Stimulated activated CD4-positive, alpha-beta T cell treated with anti-CD3 and anti-CD28 coated beads, Interleukin-2, amount 100 ng/mL, for 4 hours (primary cell): ENCODE measurements around the gene KLF6.
A peak's percentile ranks its signal among the peaks of the same experiment; 100 is the strongest.

ENCODE experiments used
- DNase-seq: peaks from one replicate; pipeline ENCODE4 v3.0.0-alpha.2; 2020; ENCODE audit warnings: low read depth

The KLF6 gene

DNA sequence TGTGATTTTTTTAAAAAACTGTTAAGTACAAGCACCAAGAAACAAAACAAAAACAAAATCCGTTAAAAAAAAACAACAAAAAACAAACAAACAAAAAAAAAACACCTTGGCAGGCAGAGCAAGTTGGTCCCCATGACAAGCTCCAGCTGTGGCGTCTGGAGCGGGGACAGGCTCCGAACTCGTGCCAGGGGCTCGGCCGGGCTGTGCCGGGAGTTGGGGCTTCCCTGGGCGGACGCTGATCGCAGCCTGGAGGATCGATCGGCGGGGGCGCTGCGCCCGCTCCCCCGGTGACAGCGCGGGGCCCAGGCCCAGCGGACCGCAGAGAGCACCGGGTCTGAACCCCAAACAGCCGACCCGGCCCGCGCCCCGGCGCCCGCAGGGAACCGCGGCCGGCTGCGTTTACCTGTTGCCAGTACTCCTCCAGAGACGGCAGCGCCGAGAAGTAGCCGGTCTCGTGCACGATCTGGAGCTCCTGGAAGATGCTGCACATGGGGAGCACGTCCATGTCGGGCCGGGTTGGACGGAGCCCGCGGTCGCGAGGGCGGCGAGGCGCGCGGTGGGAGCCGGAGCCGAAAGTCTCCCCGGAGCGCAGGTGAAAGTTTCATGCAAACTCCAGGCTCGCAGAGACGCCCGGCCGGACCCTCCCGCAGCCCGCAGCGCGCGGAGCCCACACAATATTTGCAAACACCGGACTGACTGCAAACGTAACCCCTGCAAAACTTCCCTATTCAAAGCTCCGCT is at the start of gene KLF6:
Gene KLF6, minus strand, starts transcription at position 700 of the 741 bp plus-strand sequence. Its CDS starts 195 bp downstream, at position 505.
- DNase-seq, result no peak

DNA sequence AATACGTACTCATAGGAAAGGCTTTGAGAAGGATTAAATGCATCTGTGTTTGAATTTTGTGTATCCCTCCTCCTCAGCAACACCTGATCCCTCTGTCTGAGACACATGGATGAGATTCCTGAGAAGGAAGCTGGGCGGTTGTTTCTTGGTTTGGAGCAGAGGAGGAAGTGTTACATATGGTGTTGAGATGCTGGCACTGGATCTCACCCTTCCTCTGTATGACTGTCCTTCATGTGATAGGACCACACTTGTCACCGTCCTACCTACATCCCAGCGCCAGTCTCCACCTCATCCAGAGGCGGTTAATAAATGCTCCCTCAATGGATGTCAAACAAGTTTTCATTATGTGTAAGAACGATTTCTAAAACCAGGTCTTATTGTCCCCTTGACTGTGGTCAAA is 49.4 kb upstream of the KLF6 start:
- no peak for DNase-seq

GRCh38 chr10:3833046-3833445 is 48.0 kb upstream of the KLF6 start:
- no peak for DNase-seq

DNA sequence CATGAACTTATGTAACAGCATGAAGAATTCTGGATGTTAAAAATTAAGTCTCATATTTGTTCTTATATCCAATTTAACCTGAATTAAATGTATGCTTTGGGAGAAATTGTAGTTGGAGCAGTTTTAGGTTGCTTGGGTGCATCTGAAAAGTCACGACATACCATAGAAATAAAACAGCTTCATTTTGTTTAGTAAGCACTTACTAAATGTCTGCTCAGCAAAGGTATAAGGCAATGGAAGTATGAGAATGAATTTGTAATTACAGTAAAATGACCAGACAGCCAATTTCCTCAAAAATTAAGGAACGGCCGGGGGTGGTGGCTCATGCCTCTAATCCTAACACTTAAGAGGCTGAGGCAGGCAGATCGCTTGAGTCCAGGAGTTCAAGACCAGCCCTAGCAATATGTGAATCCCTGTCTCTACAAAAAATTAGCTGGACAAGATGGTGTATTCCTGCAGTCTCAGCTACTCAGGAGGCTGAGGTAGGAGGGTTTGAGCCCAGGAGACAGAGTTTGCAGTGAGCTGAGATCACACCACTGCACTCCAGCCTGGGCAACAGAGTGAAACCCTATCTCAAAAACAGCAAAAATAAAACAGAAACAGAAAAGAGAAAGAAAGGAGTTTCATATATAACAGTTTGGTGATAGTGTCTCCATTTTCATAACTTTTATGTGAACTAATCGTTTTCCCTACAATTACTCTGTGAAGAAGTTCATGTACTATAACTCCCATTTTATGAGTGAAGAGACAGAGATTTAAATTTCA is 47.2 kb upstream of the KLF6 start:
- no peak for DNase-seq

DNA sequence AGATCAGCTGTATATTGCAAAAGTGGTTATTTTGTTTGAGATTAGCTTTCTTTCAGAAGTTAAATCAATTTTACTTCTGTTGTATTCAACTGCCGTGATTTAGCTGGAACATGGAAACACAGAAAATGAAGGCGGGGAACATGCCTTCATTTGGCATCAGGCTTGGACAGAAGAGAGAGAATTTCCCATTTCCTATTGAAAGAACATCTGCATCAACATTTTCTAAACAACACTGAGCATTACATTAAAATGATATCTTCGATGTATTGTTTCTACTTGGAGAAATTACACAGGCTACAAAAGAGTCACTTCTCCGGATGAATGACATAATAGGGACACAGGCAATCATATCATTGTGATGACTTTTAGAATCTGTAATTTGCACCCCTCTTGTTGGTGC is 46.6 kb upstream of the KLF6 start:
- no peak for DNase-seq

DNA sequence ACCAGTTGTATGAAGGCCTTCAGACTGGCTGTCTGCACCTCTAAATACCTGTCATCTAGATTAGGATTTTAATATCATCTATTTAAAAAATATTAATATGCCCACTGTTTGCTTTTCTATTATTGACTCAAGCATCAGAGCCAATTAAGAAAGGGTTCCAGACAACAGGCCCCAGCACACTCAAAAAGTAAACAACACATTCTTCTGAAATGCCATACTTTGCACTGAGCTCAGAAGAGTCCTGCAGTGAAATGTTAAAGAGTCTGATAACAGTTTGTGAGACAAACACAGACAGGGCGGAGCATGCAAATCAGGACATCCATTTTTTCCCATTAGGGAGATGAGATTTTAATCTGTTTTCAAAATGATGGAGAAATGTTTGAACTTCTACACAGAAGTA is 45.9 kb upstream of the KLF6 start:
- DNase-seq, result no peak

GRCh38 chr10:3829156-3830050 is 44.4 kb upstream of the KLF6 start:
- no peak for DNase-seq

DNA sequence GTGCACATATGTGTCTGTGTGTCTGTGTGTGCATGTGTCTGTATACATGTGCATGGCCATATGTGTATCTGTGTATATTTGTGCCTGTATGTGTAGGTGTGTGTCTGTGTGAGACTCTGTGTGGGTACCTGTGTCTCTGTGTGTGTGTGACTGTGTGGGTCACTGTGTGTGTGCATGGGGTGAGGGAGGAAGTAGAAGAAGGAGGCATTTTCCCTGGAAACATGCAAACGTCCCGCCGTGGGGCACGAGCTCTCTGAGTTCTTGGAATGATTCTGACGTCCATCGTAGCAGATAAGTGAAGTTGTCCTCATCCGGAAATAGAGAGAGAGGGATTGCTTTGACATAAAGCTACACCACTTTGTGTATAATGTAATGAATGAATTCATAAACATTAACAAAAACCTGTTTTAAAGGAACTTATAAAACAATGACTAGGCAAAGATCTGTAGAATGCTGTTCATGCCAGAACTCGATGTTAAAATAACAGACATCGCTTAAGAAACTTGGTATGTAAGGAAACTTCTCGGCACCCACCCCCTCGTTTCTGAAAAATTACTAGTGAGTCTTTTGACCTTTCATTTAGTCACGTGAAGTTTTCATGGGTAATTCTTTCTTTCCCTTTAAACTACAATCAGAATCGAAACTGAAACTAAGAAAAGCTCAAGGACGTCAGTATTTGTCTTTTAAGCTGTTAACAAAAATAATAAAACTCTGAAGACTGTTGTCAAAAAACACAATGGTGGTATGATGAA is 43.6 kb upstream of the KLF6 start:
- peak; percentile 50 for DNase-seq

- no peak for DNase-seq
These were observed 42.9 kb upstream of the KLF6 start for GRCh38 chr10:3827768-3828403.

- DNase-seq, result no peak
These were observed 42.3 kb upstream of the KLF6 start for GRCh38 chr10:3827266-3827665.

DNA sequence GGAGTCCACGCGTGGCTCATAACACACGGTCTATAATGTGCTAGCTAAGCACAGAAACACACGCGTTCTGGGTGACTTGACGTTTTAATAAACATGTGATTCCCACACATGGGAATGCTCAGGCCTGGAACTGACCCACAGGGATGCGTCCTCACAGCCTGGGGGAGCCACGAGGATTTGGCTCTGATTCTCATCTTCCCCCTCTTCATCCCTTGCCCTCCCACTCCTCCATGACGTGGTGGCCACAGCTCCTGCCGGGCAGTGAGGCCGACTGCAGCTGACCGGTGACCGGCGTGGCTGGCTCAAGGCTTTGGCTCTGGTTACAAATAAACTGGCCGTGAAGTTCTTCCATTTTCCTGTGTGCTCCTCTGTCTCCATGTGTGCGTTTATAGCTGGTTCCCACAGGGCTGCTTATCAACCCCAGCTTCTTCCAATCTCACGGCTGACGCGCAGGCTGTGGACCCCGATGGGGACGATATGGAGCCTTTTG is 40.9 kb upstream of the KLF6 start:
- no peak for DNase-seq

DNA sequence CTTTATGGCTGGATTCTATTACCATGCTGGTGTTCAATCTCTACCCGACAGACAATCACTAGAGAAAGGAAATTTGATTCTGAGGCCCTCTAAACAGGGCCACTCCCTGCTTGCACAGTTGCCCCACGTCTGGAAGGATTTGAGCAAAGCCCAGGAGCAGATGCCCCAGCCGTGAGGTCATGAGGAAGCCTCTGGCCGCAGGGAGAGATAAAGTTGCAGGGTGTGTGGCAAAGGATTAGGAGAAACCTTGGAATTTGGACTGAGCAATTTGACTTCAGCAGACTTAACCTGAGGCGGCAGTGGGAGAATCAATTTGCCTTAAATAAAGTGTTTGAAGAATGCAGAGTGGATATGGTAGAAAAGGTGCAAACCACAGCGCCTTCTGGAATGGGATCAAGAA is 40.2 kb upstream of the KLF6 start:
- no peak for DNase-seq

GRCh38 chr10:3822541-3823330 is 37.7 kb upstream of the KLF6 start:
- no peak for DNase-seq

DNA sequence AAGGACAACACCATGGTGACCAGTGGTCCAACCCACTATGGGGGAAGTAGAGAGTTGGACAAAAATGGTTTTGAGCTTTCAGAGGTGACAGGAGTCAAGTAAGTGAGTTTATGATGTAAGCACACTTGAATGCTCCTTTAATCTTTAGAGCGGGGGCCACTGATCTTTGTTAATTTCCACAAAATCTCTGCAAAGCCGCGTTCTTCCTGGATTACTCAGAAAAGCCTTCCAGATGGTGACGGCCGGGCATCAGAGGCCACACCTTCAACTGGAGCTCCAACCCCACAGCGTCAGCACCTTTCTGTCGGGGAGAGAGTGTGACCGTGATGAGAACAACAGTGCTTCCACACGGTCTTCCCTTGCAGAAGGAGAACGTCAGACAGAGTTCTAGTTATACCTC is 35.2 kb upstream of the KLF6 start:
- no peak for DNase-seq

GRCh38 chr10:3816995-3817394 is 32.0 kb upstream of the KLF6 start:
- DNase-seq, result no peak

DNA sequence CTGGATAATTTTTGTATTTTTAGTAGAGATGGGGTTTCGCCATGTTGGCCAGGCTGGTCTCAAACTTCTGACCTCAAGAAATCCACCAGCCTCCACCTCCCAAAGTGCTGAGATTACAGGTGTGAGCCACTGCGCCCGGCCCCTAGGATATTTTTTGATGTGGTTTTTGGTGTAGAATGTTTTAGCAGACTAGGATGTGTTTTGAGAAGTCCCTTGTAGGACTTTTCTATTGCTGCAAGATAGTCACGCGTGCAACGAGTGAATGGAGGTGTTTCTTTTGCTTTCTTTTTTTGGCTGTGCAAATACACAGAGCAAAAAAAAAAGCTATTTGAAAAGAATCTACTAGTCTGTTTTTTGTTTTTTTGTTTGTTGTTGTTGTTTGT is 29.8 kb upstream of the KLF6 start:
- DNase-seq, result no peak

- DNase-seq, result no peak
These were observed 29.2 kb upstream of the KLF6 start for GRCh38 chr10:3813986-3814837.

GRCh38 chr10:3813267-3813666 is 28.3 kb upstream of the KLF6 start:
- no peak for DNase-seq

GRCh38 chr10:3812141-3812540 is 27.1 kb upstream of the KLF6 start:
- no peak for DNase-seq
